Heart left ventricle (tissue), 13 donors: ENCODE data around the gene SLC35F5.

Experiments used
- POLR2A ChIP-seq, 2 donors: fragments of 450-650 bp; IDR thresholded peaks; one replicate each; pipeline ENCODE4 v1.6.1; 2017; ENCODE audit warnings: antibody characterized with exemption in 2 of 2, mild to moderate bottlenecking in 2 of 2, moderate library complexity in 2 of 2
- TF ChIP-seq, protein P1 (sequence below), 12 donors: fragments of 200-600 bp; sonication (generic) in 4 of 12; IDR thresholded peaks; one replicate each; pipeline versions ENCODE4 v1.5.0 to v1.8.0; 2018 to 2022; ENCODE audit warnings: antibody characterized with exemption in 12 of 12, mild to moderate bottlenecking in 5 of 12
- donor health status: ischemic (EF 13 %, LVEDD 7.1; RV severe dilation, severe dysfunction).
- donor health status: DM: no; HTN: yes; CAD: no.
- donor health status: DM: no; HTN: no; CAD: no.
- donor health status: ischemic (EF 25% LVEDD 6.9; RV normal size, moderate dysfunction).
- donor health status: ischemic (EF 25% LVEDD 5.7; RV mildly dilated, moderate dysfunction).
- donor health status: ischemic (EF 35%, LVEDD 5.7; RV mildly dilated, moderate dysfunction).
- donor health status: nonischemic (EF 11% LVEDD 7.7; RV severe dilation, severe dysfunction).
- donor health status: DM: yes; HTN: yes; CAD: no.
- donor health status: PGD.
- donor health status: ischemic (EF 29% LVEDD 5.4; RV normal size, mild dysfunction).
- donor health status: nonischemic (EF 23%, LVEDD 6.1; RV moderate dilation, normal function).

DNA sequence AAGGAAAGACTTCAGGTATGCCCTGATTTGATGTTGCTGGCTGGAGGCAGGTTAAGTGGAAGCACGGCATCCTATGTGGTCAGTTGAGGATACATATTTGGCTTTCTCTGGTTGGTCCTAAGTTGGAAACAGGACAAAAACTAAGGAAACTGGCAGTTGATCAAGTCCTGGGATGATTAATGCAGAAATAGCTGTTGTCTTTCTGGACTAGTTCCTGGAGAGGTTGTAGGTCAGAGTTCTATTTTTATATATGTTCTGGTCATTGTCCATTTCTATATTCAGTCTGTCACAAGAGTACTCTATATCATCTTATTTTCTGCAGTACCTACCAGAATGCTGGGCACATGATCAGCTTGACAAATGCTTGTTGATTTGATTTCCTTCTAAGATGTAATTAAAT is 4.0 kb upstream of the SLC35F5 start:
- TF ChIP-seq, protein P1, sequence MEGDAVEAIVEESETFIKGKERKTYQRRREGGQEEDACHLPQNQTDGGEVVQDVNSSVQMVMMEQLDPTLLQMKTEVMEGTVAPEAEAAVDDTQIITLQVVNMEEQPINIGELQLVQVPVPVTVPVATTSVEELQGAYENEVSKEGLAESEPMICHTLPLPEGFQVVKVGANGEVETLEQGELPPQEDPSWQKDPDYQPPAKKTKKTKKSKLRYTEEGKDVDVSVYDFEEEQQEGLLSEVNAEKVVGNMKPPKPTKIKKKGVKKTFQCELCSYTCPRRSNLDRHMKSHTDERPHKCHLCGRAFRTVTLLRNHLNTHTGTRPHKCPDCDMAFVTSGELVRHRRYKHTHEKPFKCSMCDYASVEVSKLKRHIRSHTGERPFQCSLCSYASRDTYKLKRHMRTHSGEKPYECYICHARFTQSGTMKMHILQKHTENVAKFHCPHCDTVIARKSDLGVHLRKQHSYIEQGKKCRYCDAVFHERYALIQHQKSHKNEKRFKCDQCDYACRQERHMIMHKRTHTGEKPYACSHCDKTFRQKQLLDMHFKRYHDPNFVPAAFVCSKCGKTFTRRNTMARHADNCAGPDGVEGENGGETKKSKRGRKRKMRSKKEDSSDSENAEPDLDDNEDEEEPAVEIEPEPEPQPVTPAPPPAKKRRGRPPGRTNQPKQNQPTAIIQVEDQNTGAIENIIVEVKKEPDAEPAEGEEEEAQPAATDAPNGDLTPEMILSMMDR (IDR thresholded peaks at IDR 0.05) = no peak
- no peak for TF ChIP-seq POLR2A (IDR thresholded peaks at IDR 0.05)
